Adrenal gland (tissue), 5 donors: Measurements from ENCODE around the gene HIVEP3.

ENCODE experiments used
- CTCF ChIP-seq, 6 experiments: fragments of 450-650 bp in 4 of 6; fragments of 200-600 bp in 2 of 6; sonication (generic) in 1 of 6; IDR thresholded peaks; 1 replicate in 5 of 6; 2 replicates in 1 of 6; pipeline versions ENCODE4 v1.5.1 to v1.8.0; 2016 to 2021; ENCODE audit warnings: antibody characterized with exemption in 6 of 6, mild to moderate bottlenecking in 2 of 6, moderate library complexity in 1 of 6
- POLR2A ChIP-seq, 2 donors: fragments of 450-650 bp; IDR thresholded peaks; one replicate each; pipeline ENCODE4 v1.6.1; 2017; ENCODE audit warnings: antibody characterized with exemption in 2 of 2, mild to moderate bottlenecking in 2 of 2, moderate library complexity in 1 of 2
- donor health status: DM: no; HTN: no; CAD: no.

GRCh38 chr1:41641941-41642527, 276.7 kb downstream of the HIVEP3 start:
- no peak for TF ChIP-seq CTCF (IDR thresholded peaks at IDR 0.05)
- TF ChIP-seq POLR2A (IDR thresholded peaks at IDR 0.05) = no peak
